ENCODE data around the gene CSK.

- TF ChIP-seq, protein P1, sequence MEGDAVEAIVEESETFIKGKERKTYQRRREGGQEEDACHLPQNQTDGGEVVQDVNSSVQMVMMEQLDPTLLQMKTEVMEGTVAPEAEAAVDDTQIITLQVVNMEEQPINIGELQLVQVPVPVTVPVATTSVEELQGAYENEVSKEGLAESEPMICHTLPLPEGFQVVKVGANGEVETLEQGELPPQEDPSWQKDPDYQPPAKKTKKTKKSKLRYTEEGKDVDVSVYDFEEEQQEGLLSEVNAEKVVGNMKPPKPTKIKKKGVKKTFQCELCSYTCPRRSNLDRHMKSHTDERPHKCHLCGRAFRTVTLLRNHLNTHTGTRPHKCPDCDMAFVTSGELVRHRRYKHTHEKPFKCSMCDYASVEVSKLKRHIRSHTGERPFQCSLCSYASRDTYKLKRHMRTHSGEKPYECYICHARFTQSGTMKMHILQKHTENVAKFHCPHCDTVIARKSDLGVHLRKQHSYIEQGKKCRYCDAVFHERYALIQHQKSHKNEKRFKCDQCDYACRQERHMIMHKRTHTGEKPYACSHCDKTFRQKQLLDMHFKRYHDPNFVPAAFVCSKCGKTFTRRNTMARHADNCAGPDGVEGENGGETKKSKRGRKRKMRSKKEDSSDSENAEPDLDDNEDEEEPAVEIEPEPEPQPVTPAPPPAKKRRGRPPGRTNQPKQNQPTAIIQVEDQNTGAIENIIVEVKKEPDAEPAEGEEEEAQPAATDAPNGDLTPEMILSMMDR (conservative IDR thresholded peaks at IDR 0.05), result no peak
- TF ChIP-seq ZFX (IDR thresholded peaks at IDR 0.05), result no peak
These were observed 6.0 kb upstream of the CSK start for GRCh38 chr15:74775894-74776293.
